Neural progenitor cell (in vitro differentiated cells): ENCODE measurements around the gene TRAF1. TPM values are rescaled to one million over a fixed set of nuclear protein-coding genes. Genes with fewer than 3 reads are reported as not detected.

Experiments used
- DNase-seq: peaks from one replicate; pipeline ENCODE4 v3.0.0-alpha.2; 2016; ENCODE audit warnings: low spot score
- H2AFZ ChIP-seq: fragments of 200-600 bp; sonication (generic); replicated peaks from 2 replicates; pipeline ENCODE4 v1.6.1; 2016; ENCODE audit warnings: antibody characterized with exemption
- H3F3A ChIP-seq: fragments of 200-600 bp; sonication (generic); 2 replicates; pipeline ENCODE4 v1.6.1; 2016; ENCODE audit warnings: antibody characterized with exemption, low read depth
- H3K27ac ChIP-seq: fragments of 200-600 bp; sonication (generic); 2 replicates; pipeline ENCODE4 v1.5.1; 2016; ENCODE audit warnings: mild to moderate bottlenecking
- H3K27me3 ChIP-seq: fragments of 200-600 bp; sonication (generic); 2 replicates; pipeline ENCODE4 v1.6.1; 2016; ENCODE audit warnings: mild to moderate bottlenecking, moderate library complexity
- H3K36me3 ChIP-seq: fragments of 200-600 bp; sonication (generic); 2 replicates; pipeline ENCODE4 v1.5.1; 2016
- H3K4me1 ChIP-seq: fragments of 200-600 bp; sonication (generic); 2 replicates; pipeline ENCODE4 v1.6.1; 2016; ENCODE audit warnings: mixed run types
- H3K4me2 ChIP-seq: fragments of 200-600 bp; sonication (generic); 2 replicates; pipeline ENCODE4 v1.6.1; 2016
- H3K4me3 ChIP-seq: fragments of 200-600 bp; sonication (generic); 2 replicates; pipeline ENCODE4 v1.5.1; 2016
- H3K79me2 ChIP-seq: fragments of 200-600 bp; sonication (generic); 2 replicates; pipeline ENCODE4 v1.6.1; 2016; ENCODE audit warnings: low read depth
- H3K9ac ChIP-seq: fragments of 200-600 bp; sonication (generic); 2 replicates; pipeline ENCODE4 v1.6.1; 2016
- H3K9me3 ChIP-seq: fragments of 200-600 bp; sonication (generic); 2 replicates; pipeline ENCODE4 v1.5.1; 2016; ENCODE audit warnings: low read depth
- H4K20me1 ChIP-seq: fragments of 200-600 bp; sonication (generic); 2 replicates; pipeline ENCODE4 v1.6.1; 2016; ENCODE audit warnings: low read depth
- H3K27ac Mint-ChIP-seq: 3 replicates; pipeline ENCODE4 v1.8.0; 2021; ENCODE audit warnings: mixed read lengths
- H3K27me3 Mint-ChIP-seq: 2 replicates; pipeline ENCODE4 v1.8.0; 2022; ENCODE audit warnings: low read depth, mild to moderate bottlenecking, inconsistent platforms, moderate library complexity, mixed read lengths; ENCODE audit not compliant: insufficient read depth
- H3K36me3 Mint-ChIP-seq: 3 replicates; pipeline ENCODE4 v1.8.0; 2021; ENCODE audit warnings: mixed read lengths
- H3K4me1 Mint-ChIP-seq: 3 replicates; pipeline ENCODE4 v1.8.0; 2021; ENCODE audit warnings: mixed read lengths
- H3K4me3 Mint-ChIP-seq: 3 replicates; pipeline ENCODE4 v1.8.0; 2021; ENCODE audit warnings: mild to moderate bottlenecking, moderate library complexity, mixed read lengths
- H3K9me3 Mint-ChIP-seq: 3 replicates; pipeline ENCODE4 v1.8.0; 2020; ENCODE audit warnings: mixed read lengths
- EZH2 ChIP-seq: fragments of 200-600 bp; sonication (generic); IDR thresholded peaks from 2 replicates; pipeline ENCODE4 v1.6.1; 2017; ENCODE audit warnings: antibody characterized with exemption, mild to moderate bottlenecking, moderate library complexity
- EZH2phosphoT487 ChIP-seq: fragments of 200-600 bp; sonication (generic); IDR thresholded peaks from 2 replicates; pipeline ENCODE4 v1.6.1; 2017; ENCODE audit warnings: antibody characterized with exemption
- total RNA-seq: library from RNA; depleted of rRNA; stranded (reverse); fragments of >200 nt; gene quantifications from 2 replicates; pipeline ENCODE4 v1.2.3, GENCODE V29; 2015; ENCODE audit warnings: low replicate concordance
- TF ChIP-seq, protein P1 (sequence below): fragments of 200-600 bp; sonication (generic); IDR thresholded peaks from 2 replicates; pipeline ENCODE4 v1.5.1; 2017; ENCODE audit warnings: antibody characterized with exemption, mild to moderate bottlenecking

Gene TRAF1
- total RNA-seq, 1 donor from 2014 or later: 3.2 TPM

- Histone ChIP-seq H4K20me1 (no peaks in the 10 kb centered on the region), H3F3A (peaks cover 45% of the 10 kb centered on the region), H3K9me3 (no peaks in the 10 kb centered on the region), H3K27ac (no peak overlapping the region), H3K27me3 (peaks cover 17% of the 10 kb centered on the region), H3K4me2 (no peak overlapping the region), H3K4me1 (peaks cover 18% of the 10 kb centered on the region), H3K36me3 (no peaks in the 10 kb centered on the region), H3K9ac (no peak overlapping the region), H3K4me3 (no peak overlapping the region), H3K79me2 (no peaks in the 10 kb centered on the region), H2AFZ (no peak overlapping the region)
- Mint-ChIP-seq H3K4me1 (peaks cover 30% of the 10 kb centered on the region), H3K4me3 (no peak overlapping the region), H3K27me3 (peaks cover 10% of the 10 kb centered on the region), H3K27ac (no peak overlapping the region), H3K9me3 (peaks cover 2% of the 10 kb centered on the region), H3K36me3 (peaks cover 6% of the 10 kb centered on the region)
- TF ChIP-seq EZH2: no peak
- TF ChIP-seq, protein P1, sequence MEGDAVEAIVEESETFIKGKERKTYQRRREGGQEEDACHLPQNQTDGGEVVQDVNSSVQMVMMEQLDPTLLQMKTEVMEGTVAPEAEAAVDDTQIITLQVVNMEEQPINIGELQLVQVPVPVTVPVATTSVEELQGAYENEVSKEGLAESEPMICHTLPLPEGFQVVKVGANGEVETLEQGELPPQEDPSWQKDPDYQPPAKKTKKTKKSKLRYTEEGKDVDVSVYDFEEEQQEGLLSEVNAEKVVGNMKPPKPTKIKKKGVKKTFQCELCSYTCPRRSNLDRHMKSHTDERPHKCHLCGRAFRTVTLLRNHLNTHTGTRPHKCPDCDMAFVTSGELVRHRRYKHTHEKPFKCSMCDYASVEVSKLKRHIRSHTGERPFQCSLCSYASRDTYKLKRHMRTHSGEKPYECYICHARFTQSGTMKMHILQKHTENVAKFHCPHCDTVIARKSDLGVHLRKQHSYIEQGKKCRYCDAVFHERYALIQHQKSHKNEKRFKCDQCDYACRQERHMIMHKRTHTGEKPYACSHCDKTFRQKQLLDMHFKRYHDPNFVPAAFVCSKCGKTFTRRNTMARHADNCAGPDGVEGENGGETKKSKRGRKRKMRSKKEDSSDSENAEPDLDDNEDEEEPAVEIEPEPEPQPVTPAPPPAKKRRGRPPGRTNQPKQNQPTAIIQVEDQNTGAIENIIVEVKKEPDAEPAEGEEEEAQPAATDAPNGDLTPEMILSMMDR: no peak
- TF ChIP-seq EZH2phosphoT487: no peak
- no peak for DNase-seq
These were observed 47.1 kb downstream of the TRAF1 start for GRCh38 chr9:120879446-120879845.

DNA sequence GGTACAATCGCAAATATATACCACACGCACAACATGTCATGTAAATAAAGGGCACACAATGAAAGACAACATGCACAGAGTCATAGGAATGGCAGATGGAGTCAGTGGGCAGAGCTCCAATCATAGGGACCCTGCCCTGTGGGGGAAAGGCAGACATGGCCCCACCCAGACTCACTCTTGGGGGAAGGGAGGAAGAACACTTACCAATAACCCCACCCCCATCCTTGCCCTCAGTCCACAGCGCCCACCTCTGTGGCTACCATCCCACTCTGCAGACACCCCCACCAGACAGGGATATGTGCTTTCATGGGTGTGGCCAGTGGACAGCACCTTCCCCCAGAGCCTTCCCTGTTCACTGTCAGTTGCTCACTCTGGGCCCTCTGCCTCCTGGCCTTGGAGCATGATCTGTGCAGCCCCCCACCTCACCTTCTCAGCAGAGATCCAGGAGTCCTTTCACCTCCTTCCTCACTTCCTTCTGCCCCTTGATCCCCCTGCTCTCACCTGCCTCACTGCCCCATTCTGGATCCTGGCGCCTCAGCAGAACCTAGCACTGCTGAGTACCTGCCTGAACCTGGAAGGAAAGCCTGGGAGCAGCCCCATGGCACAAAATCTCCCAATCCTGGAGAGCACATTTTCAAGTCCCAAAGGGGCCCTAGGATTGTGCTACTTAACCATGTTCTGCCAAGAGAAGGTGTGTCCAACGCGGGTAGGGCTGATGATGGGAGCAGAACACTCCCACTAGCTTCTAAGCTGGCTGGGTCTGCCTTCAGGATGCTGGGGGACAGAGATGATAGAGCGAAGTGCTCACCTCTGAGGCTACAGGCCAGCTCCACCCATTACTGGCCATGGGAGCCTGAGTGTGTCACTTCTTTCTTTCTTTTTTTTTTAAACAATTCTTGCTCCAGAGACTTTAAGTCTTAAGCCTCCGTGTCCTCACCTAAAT lies 48.1 kb downstream of the TRAF1 start:
- no peak overlapping the region for H3K4me3 ChIP-seq

DNA sequence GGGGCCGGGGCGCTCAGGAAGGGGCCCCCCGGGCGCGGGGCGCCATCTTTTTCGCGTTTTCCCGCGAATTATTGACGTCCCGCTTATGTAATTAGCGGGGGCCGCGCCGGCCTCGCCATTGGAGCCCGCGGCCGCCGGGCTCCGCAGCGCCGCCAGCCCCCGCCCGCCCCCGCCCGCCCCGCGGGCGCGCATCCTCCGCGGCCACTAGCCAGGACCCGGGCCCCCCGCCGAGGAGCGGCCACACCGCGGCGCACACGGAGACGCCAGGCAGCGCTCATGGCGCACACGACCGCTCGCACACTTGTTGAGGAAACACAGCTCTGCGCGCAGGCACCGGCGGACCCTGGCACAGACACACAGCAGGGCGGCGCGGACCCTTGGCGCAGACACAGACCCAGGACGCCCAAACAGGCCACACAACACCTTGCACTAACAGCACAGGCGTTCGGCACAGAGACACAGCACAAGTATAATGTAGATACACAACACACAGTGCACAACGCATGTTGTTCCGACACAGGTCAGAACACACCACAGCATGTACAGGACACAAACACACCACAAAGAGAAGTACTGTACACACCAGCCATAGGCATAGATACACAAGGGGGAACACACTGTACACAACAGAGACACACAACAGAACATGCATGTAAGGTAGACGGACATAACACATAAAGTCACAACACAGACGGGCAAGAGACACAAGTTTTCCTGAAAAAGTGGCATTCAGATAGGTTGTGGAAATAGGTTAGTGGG lies 49.1 kb downstream of the TRAF1 start:
- Histone ChIP-seq H2AFZ (peak overlapping the region; percentile 82), H3K27ac (no peak overlapping the region)
- peaks cover 8% of the 10 kb centered on the region for H3K27me3 Mint-ChIP-seq

More for the DNA sequence above, 48.1 kb downstream of the TRAF1 start:
- TF ChIP-seq EZH2 (no peak), EZH2phosphoT487 (no peak)
- TF ChIP-seq, protein P1: no peak
- H3K27ac Mint-ChIP-seq: no peak overlapping the region
- H3K27me3 Mint-ChIP-seq: peaks cover 8% of the 10 kb centered on the region
- peak overlapping the region; percentile 89 for H3K4me3 Mint-ChIP-seq
- Histone ChIP-seq H3K4me1 (peaks cover 18% of the 10 kb centered on the region), H3F3A (peaks cover 45% of the 10 kb centered on the region), H3K27ac (no peak overlapping the region), H3K27me3 (peaks cover 17% of the 10 kb centered on the region), H4K20me1 (no peaks in the 10 kb centered on the region), H3K9ac (no peak overlapping the region), H3K36me3 (no peaks in the 10 kb centered on the region), H3K4me2 (peak overlapping the region; percentile 36), H3K79me2 (no peaks in the 10 kb centered on the region), H3K9me3 (no peaks in the 10 kb centered on the region), H2AFZ (no peak overlapping the region)
- DNase-seq: no peak
- H3K9me3 Mint-ChIP-seq: peaks cover 2% of the 10 kb centered on the region
- H3K4me1 Mint-ChIP-seq: peaks cover 30% of the 10 kb centered on the region
- H3K36me3 Mint-ChIP-seq: peaks cover 11% of the 10 kb centered on the region

More for the DNA sequence above, 49.1 kb downstream of the TRAF1 start:
- Mint-ChIP-seq H3K9me3 (peaks cover 2% of the 10 kb centered on the region), H3K27ac (peak overlapping the region; percentile 77), H3K36me3 (peaks cover 16% of the 10 kb centered on the region), H3K4me1 (peaks cover 30% of the 10 kb centered on the region), H3K4me3 (peak overlapping the region; percentile 89)
- peak overlapping the region; percentile 92 for H3K4me3 ChIP-seq
- DNase-seq: peak; percentile 83
- H3K4me1 ChIP-seq: peaks cover 18% of the 10 kb centered on the region
- no peaks in the 10 kb centered on the region for H4K20me1 ChIP-seq
- no peaks in the 10 kb centered on the region for H3K79me2 ChIP-seq
- peaks cover 17% of the 10 kb centered on the region for H3K27me3 ChIP-seq
- no peaks in the 10 kb centered on the region for H3K36me3 ChIP-seq
- no peaks in the 10 kb centered on the region for H3K9me3 ChIP-seq
- peaks cover 45% of the 10 kb centered on the region for H3F3A ChIP-seq
- H3K4me2 ChIP-seq: peak overlapping the region; percentile 92
- H3K9ac ChIP-seq: no peak overlapping the region
- no peak for TF ChIP-seq EZH2phosphoT487
- TF ChIP-seq, protein P1: no peak
- TF ChIP-seq EZH2: no peak
